Heart left ventricle (tissue), 13 donors: Measurements from ENCODE around the gene ST6GALNAC2.

Experiments
- CTCF ChIP-seq, 12 donors: fragments of 200-600 bp; sonication (generic) in 4 of 12; IDR thresholded peaks; one replicate each; pipeline versions ENCODE4 v1.5.0 to v1.8.0; 2018 to 2022; ENCODE audit warnings: antibody characterized with exemption in 12 of 12, mild to moderate bottlenecking in 5 of 12
- POLR2A ChIP-seq, 2 donors: fragments of 450-650 bp; IDR thresholded peaks; one replicate each; pipeline ENCODE4 v1.6.1; 2017; ENCODE audit warnings: antibody characterized with exemption in 2 of 2, mild to moderate bottlenecking in 2 of 2, moderate library complexity in 2 of 2
- donor health status: ischemic (EF 13 %, LVEDD 7.1; RV severe dilation, severe dysfunction).
- donor health status: DM: no; HTN: yes; CAD: no.
- donor health status: DM: no; HTN: no; CAD: no.
- donor health status: ischemic (EF 25% LVEDD 6.9; RV normal size, moderate dysfunction).
- donor health status: ischemic (EF 25% LVEDD 5.7; RV mildly dilated, moderate dysfunction).
- donor health status: ischemic (EF 35%, LVEDD 5.7; RV mildly dilated, moderate dysfunction).
- donor health status: nonischemic (EF 11% LVEDD 7.7; RV severe dilation, severe dysfunction).
- donor health status: DM: yes; HTN: yes; CAD: no.
- donor health status: PGD.
- donor health status: ischemic (EF 29% LVEDD 5.4; RV normal size, mild dysfunction).
- donor health status: nonischemic (EF 23%, LVEDD 6.1; RV moderate dilation, normal function).

- TF ChIP-seq CTCF (IDR thresholded peaks at IDR 0.05) (no peak), POLR2A (IDR thresholded peaks at IDR 0.05) (peak in 1 of 2 donors; percentile 49)
These were observed 47.9 kb downstream of the ST6GALNAC2 start, which contains the start of gene CYGB for GRCh38 chr17:76537578-76538280.
